ENCODE results near the gene NT5E.

GRCh38 chr6:85419046-85419759 is 30.7 kb upstream of the NT5E start:
- no peak for TF ChIP-seq FOXA1 (IDR thresholded peaks at IDR 0.05)
- no peak for TF ChIP-seq FOXA1 (CRISPR knock-in tag; IDR thresholded peaks at IDR 0.05)
- TF ChIP-seq ZNF75D (CRISPR knock-in tag; IDR thresholded peaks at IDR 0.05; ENCODE audit: borderline replicate concordance), result no peak

All from HepG2 (cell line).